ENCODE data around the gene SRRM2. TPM values are rescaled to one million over a fixed set of nuclear protein-coding genes. Genes with fewer than 3 reads are reported as not detected.
A peak's percentile ranks its signal among the peaks of the same experiment; 100 is the strongest.

Gene SRRM2
- total RNA-seq, 1 experiment from 2014 or later: 617 TPM

DNA sequence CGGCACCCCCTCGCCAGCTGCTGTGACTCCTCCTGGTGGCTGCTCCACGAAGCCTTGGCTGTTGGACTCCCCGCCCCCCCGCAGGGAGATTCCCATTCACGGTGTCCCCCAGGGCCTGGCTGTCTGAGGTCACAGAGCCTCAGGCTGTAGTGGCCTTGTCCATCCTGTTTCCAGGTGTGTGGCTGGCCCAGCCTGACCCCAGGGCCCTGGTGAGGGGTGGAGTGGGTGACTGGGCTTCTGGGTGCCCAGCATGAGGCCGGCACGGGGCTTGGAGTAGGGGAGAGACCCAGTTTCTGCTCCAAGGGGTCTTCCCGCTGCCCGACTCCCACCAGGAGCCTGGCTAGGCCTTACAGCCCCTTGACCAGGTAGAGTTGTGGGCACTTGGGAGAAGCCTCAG, 42.9 kb upstream of the SRRM2 start:
- TF ChIP-seq, protein P1, sequence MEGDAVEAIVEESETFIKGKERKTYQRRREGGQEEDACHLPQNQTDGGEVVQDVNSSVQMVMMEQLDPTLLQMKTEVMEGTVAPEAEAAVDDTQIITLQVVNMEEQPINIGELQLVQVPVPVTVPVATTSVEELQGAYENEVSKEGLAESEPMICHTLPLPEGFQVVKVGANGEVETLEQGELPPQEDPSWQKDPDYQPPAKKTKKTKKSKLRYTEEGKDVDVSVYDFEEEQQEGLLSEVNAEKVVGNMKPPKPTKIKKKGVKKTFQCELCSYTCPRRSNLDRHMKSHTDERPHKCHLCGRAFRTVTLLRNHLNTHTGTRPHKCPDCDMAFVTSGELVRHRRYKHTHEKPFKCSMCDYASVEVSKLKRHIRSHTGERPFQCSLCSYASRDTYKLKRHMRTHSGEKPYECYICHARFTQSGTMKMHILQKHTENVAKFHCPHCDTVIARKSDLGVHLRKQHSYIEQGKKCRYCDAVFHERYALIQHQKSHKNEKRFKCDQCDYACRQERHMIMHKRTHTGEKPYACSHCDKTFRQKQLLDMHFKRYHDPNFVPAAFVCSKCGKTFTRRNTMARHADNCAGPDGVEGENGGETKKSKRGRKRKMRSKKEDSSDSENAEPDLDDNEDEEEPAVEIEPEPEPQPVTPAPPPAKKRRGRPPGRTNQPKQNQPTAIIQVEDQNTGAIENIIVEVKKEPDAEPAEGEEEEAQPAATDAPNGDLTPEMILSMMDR (IDR thresholded peaks at IDR 0.05): no peak
- TF ChIP-seq TCF7L2 (IDR thresholded peaks at IDR 0.05; ENCODE audit: low read depth, low read length) (no peak), POLR2AphosphoS5 (IDR thresholded peaks at IDR 0.05; ENCODE audit: low read depth, low read length) (no peak), SIN3A (IDR thresholded peaks at IDR 0.05; ENCODE audit: borderline replicate concordance, insufficient read depth, low read depth, low read length) (no peak)
- TF ChIP-seq, protein P2, sequence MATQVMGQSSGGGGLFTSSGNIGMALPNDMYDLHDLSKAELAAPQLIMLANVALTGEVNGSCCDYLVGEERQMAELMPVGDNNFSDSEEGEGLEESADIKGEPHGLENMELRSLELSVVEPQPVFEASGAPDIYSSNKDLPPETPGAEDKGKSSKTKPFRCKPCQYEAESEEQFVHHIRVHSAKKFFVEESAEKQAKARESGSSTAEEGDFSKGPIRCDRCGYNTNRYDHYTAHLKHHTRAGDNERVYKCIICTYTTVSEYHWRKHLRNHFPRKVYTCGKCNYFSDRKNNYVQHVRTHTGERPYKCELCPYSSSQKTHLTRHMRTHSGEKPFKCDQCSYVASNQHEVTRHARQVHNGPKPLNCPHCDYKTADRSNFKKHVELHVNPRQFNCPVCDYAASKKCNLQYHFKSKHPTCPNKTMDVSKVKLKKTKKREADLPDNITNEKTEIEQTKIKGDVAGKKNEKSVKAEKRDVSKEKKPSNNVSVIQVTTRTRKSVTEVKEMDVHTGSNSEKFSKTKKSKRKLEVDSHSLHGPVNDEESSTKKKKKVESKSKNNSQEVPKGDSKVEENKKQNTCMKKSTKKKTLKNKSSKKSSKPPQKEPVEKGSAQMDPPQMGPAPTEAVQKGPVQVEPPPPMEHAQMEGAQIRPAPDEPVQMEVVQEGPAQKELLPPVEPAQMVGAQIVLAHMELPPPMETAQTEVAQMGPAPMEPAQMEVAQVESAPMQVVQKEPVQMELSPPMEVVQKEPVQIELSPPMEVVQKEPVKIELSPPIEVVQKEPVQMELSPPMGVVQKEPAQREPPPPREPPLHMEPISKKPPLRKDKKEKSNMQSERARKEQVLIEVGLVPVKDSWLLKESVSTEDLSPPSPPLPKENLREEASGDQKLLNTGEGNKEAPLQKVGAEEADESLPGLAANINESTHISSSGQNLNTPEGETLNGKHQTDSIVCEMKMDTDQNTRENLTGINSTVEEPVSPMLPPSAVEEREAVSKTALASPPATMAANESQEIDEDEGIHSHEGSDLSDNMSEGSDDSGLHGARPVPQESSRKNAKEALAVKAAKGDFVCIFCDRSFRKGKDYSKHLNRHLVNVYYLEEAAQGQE (IDR thresholded peaks at IDR 0.05; ENCODE audit: insufficient read depth in 1 of 2, low read depth in 2 of 2, low read length in 1 of 2): no peak
- Histone ChIP-seq H3K4me1 (ENCODE audit: control insufficient read depth, insufficient read depth, low read length) (no peaks in the 10 kb centered on the region), H3K4me3 (ENCODE audit: low read depth in 2 of 2, low read length in 2 of 2) (no peak overlapping the region), H3K36me3 (ENCODE audit: control insufficient read depth, insufficient read depth, low read length) (no peaks in the 10 kb centered on the region), H3K9me3 (ENCODE audit: control insufficient read depth, insufficient read depth, low read depth, low read length) (no peaks in the 10 kb centered on the region), H3K27ac (ENCODE audit: low read length) (no peak overlapping the region), H3K27me3 (ENCODE audit: control insufficient read depth, insufficient read depth, low read length) (no peaks in the 10 kb centered on the region)
- ChIA-PET CTCF (no interaction called here), POLR2A (no interaction called here)
- ATAC-seq (no peak), DNase-seq (ENCODE audit: low read depth, low spot score) (no peak)
- intact Hi-C loops (cut with micrococcal nuclease; ENCODE audit: unreplicated experiment) (no loop called here), in situ Hi-C loops (cut with HindIII; ENCODE audit: low pct_unique_long_range_greater_than_20kb, low sequenced_read_pairs) (no loop called here)
- BruUV-seq (replicated peaks): no TSS peak

- BruUV-seq (replicated peaks): no TSS peak
- no peaks in the 10 kb centered on the region for H3K4me1 ChIP-seq (ENCODE audit: control insufficient read depth, insufficient read depth, low read length)
- TF ChIP-seq, protein P1 (IDR thresholded peaks at IDR 0.05): no peak
- TF ChIP-seq SIN3A (IDR thresholded peaks at IDR 0.05; ENCODE audit: borderline replicate concordance, insufficient read depth, low read depth, low read length): no peak
- TF ChIP-seq, protein P2 (IDR thresholded peaks at IDR 0.05; ENCODE audit: insufficient read depth in 1 of 2, low read depth in 2 of 2, low read length in 1 of 2): no peak
- TF ChIP-seq POLR2AphosphoS5 (IDR thresholded peaks at IDR 0.05; ENCODE audit: low read depth, low read length): no peak
Observed at GRCh38 chr16:2710021-2710710, 42.3 kb upstream of the SRRM2 start.

More at GRCh38 chr16:2710021-2710710, 42.3 kb upstream of the SRRM2 start:
- Histone ChIP-seq H3K4me3 (ENCODE audit: low read depth in 2 of 2, low read length in 2 of 2) (no peak overlapping the region), H3K36me3 (ENCODE audit: control insufficient read depth, insufficient read depth, low read length) (no peaks in the 10 kb centered on the region), H3K9me3 (ENCODE audit: control insufficient read depth, insufficient read depth, low read depth, low read length) (no peaks in the 10 kb centered on the region), H3K27ac (ENCODE audit: low read length) (no peak overlapping the region), H3K27me3 (ENCODE audit: control insufficient read depth, insufficient read depth, low read length) (no peaks in the 10 kb centered on the region)
- no peak for DNase-seq (ENCODE audit: low read depth, low spot score)
- in situ Hi-C loops (cut with HindIII; ENCODE audit: low pct_unique_long_range_greater_than_20kb, low sequenced_read_pairs) (no loop called here), intact Hi-C loops (cut with micrococcal nuclease; ENCODE audit: unreplicated experiment) (no loop called here)
- ATAC-seq: peak; percentile 7; the same call in 1 of the 2 replicates
- ChIA-PET CTCF (no interaction called here), POLR2A (no interaction called here)

All from Panc1 (cell line).